HEK293 (cell line): ENCODE data around the gene TIMP2.

Experiments
- CTCF ChIA-PET: fragments of 350-600 bp; formaldehyde crosslinking; extraction: SDS; loops from one replicate; lab custom pipeline; 2021; ENCODE audit warnings: antibody characterized with exemption; lab: Yijun Ruan, JAX
- POLR2A ChIA-PET: fragments of 300-600 bp; formaldehyde crosslinking; extraction: SDS; loops from one replicate; lab custom pipeline; 2020; ENCODE audit warnings: antibody characterized with exemption, inconsistent platforms; lab: Yijun Ruan, JAX
- H3K27ac ChIP-seq: fragments of 200-500 bp; sonication (Bioruptor generic); 2 replicates; pipeline ENCODE4 v1.5.1; 2014; ENCODE audit warnings: low read depth, low read length, control low read depth, inconsistent platforms; ENCODE audit errors: extremely low read depth
- H3K36me3 ChIP-seq, 2 experiments: fragments of 200-500 bp in 1 of 2; sonication (Bioruptor generic) in 1 of 2; 1 replicate in 1 of 2; 2 replicates in 1 of 2; pipeline ENCODE4 v1.5.1; 2014 to 2017; ENCODE audit warnings: inconsistent platforms in 2 of 2, low read length in 2 of 2; ENCODE audit not compliant: control insufficient read depth in 2 of 2, insufficient read depth in 1 of 2
- H3K4me1 ChIP-seq: fragments of 200-500 bp; sonication (Bioruptor generic); 2 replicates; pipeline ENCODE4 v1.5.1; 2014; ENCODE audit warnings: mild to moderate bottlenecking, low read length, inconsistent platforms; ENCODE audit not compliant: control insufficient read depth, insufficient read depth
- H3K4me3 ChIP-seq: 2 replicates; pipeline ENCODE4 v1.5.1; 2011; ENCODE audit warnings: low read depth, mild to moderate bottlenecking, control low read depth, low read length, moderate library complexity
- H3K9me3 ChIP-seq: fragments of 200-500 bp; sonication (Bioruptor generic); 2 replicates; pipeline ENCODE4 v1.5.1; 2014; ENCODE audit warnings: low read depth, low read length, inconsistent platforms; ENCODE audit not compliant: control insufficient read depth, insufficient read depth
- HOXC10 ChIP-seq: sonication (generic); formaldehyde crosslinking; IDR thresholded peaks from 2 replicates; pipeline ENCODE4 v1.8.1; 2023; ENCODE audit warnings: mild to moderate bottlenecking, missing genetic modification reagents
- KLF1 ChIP-seq: fragments of 450-650 bp; formaldehyde crosslinking; IDR thresholded peaks from 2 replicates; pipeline ENCODE4 v1.5.1; 2016; ENCODE audit warnings: missing biosample characterization, missing genetic modification characterization
- KLF16 ChIP-seq: fragments of 450-650 bp; formaldehyde crosslinking; IDR thresholded peaks from 2 replicates; pipeline ENCODE4 v1.5.1; 2017; ENCODE audit warnings: missing biosample characterization, missing genetic modification characterization
- MYNN ChIP-seq: fragments of 450-650 bp; formaldehyde crosslinking; IDR thresholded peaks from 2 replicates; pipeline ENCODE4 v1.5.1; 2016; ENCODE audit warnings: missing biosample characterization, missing genetic modification characterization, borderline replicate concordance
- OSR2 ChIP-seq: fragments of 450-650 bp; formaldehyde crosslinking; IDR thresholded peaks from 2 replicates; pipeline ENCODE4 v1.5.1; 2016; ENCODE audit warnings: missing biosample characterization, missing genetic modification characterization
- RBAK ChIP-seq: fragments of 450-650 bp; formaldehyde crosslinking; IDR thresholded peaks from 2 replicates; pipeline ENCODE4 v1.5.1; 2016; ENCODE audit warnings: missing biosample characterization, missing genetic modification characterization
- YY2 ChIP-seq: fragments of 450-650 bp; formaldehyde crosslinking; IDR thresholded peaks from 2 replicates; pipeline ENCODE4 v1.5.1; 2016; ENCODE audit warnings: missing biosample characterization, missing genetic modification characterization
- ZBTB1 ChIP-seq: fragments of 450-650 bp; formaldehyde crosslinking; IDR thresholded peaks from 2 replicates; pipeline ENCODE4 v1.5.1; 2016; ENCODE audit warnings: missing biosample characterization, missing genetic modification characterization
- ZBTB8A ChIP-seq: fragments of 450-650 bp; formaldehyde crosslinking; IDR thresholded peaks from 2 replicates; pipeline ENCODE4 v1.5.1; 2016; ENCODE audit warnings: missing biosample characterization, missing genetic modification characterization
- ZEB2 ChIP-seq: fragments of 450-650 bp; formaldehyde crosslinking; IDR thresholded peaks from 2 replicates; pipeline ENCODE4 v1.5.1; 2016; ENCODE audit warnings: missing biosample characterization, missing genetic modification characterization
- ZNF473 ChIP-seq: fragments of 450-650 bp; formaldehyde crosslinking; IDR thresholded peaks from 2 replicates; pipeline ENCODE4 v1.5.1; 2017; ENCODE audit warnings: missing biosample characterization, missing genetic modification characterization
- ZNF501 ChIP-seq: fragments of 450-650 bp; formaldehyde crosslinking; IDR thresholded peaks from 2 replicates; pipeline ENCODE4 v1.5.1; 2016; ENCODE audit warnings: missing biosample characterization, missing genetic modification characterization
- ZNF626 ChIP-seq: fragments of 450-650 bp; sonication (Bioruptor Pico); formaldehyde crosslinking; IDR thresholded peaks from 2 replicates; pipeline ENCODE4 v1.5.1; 2018; ENCODE audit warnings: missing biosample characterization, missing genetic modification characterization, inconsistent platforms
- ZNF660 ChIP-seq: fragments of 450-650 bp; IDR thresholded peaks from 2 replicates; pipeline ENCODE4 v1.5.1; 2018; ENCODE audit warnings: missing biosample characterization, mild to moderate bottlenecking, missing genetic modification characterization
- ZNF670 ChIP-seq: fragments of 450-650 bp; formaldehyde crosslinking; IDR thresholded peaks from 2 replicates; pipeline ENCODE4 v1.5.1; 2016; ENCODE audit warnings: missing biosample characterization, missing genetic modification characterization, low read depth
- ZNF707 ChIP-seq: fragments of 450-650 bp; formaldehyde crosslinking; IDR thresholded peaks from 2 replicates; pipeline ENCODE4 v1.5.1; 2016; ENCODE audit warnings: missing biosample characterization, missing genetic modification characterization
- ZNF837 ChIP-seq: fragments of 450-650 bp; formaldehyde crosslinking; IDR thresholded peaks from 2 replicates; pipeline ENCODE4 v1.5.1; 2016; ENCODE audit warnings: missing biosample characterization, missing genetic modification characterization
- ZXDB ChIP-seq: fragments of 450-650 bp; formaldehyde crosslinking; IDR thresholded peaks from 2 replicates; pipeline ENCODE4 v1.5.1; 2016; ENCODE audit warnings: missing biosample characterization, missing genetic modification characterization
- TF ChIP-seq, protein P1 (sequence below): fragments of 450-650 bp; formaldehyde crosslinking; IDR thresholded peaks from 2 replicates; pipeline ENCODE4 v1.5.1; 2016; ENCODE audit warnings: missing biosample characterization, missing genetic modification characterization
- TF ChIP-seq, protein P2 (sequence below): fragments of 450-650 bp; formaldehyde crosslinking; IDR thresholded peaks from 2 replicates; pipeline ENCODE4 v1.5.1; 2016; ENCODE audit warnings: missing biosample characterization, missing genetic modification characterization
- TF ChIP-seq, protein P3 (sequence below): fragments of 450-650 bp; formaldehyde crosslinking; IDR thresholded peaks from 2 replicates; pipeline ENCODE4 v1.5.1; 2016; ENCODE audit warnings: missing biosample characterization, missing genetic modification characterization

TIMP2 gene

DNA sequence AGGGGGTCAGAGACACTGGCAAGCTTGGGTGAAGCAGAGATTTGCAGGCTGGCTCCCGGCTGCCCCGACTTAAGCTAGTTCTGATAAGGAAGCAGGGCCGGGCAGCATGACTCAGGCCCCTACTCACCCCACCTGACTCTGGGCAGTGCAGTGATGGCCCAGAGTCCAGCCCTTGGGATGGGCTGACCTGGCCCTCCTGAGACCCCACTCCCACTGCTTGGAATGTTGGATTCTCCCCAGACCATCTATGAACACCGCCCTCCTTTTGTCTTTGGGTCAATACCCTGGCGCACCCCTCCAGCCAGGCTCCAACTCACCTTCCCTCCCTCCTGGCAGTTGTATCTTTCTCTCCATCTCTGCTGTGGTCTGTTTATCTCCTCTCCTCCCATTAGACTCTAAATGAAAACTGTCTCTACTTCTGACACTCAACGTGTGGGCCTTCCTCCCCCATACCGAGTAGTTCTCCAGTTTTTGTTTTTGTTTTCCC, 33.5 kb upstream of the TIMP2 start (continued):
- TF ChIP-seq ZNF660 (tag by site-specific recombination), result no peak
- TF ChIP-seq, protein P1, sequence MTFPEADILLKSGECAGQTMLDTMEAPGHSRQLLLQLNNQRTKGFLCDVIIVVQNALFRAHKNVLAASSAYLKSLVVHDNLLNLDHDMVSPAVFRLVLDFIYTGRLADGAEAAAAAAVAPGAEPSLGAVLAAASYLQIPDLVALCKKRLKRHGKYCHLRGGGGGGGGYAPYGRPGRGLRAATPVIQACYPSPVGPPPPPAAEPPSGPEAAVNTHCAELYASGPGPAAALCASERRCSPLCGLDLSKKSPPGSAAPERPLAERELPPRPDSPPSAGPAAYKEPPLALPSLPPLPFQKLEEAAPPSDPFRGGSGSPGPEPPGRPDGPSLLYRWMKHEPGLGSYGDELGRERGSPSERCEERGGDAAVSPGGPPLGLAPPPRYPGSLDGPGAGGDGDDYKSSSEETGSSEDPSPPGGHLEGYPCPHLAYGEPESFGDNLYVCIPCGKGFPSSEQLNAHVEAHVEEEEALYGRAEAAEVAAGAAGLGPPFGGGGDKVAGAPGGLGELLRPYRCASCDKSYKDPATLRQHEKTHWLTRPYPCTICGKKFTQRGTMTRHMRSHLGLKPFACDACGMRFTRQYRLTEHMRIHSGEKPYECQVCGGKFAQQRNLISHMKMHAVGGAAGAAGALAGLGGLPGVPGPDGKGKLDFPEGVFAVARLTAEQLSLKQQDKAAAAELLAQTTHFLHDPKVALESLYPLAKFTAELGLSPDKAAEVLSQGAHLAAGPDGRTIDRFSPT (tag by site-specific recombination), result no peak
- TF ChIP-seq ZNF473 (tag by site-specific recombination), result no peak
- TF ChIP-seq ZNF707 (tag by site-specific recombination), result no peak
- no peak for TF ChIP-seq ZNF670

DNA sequence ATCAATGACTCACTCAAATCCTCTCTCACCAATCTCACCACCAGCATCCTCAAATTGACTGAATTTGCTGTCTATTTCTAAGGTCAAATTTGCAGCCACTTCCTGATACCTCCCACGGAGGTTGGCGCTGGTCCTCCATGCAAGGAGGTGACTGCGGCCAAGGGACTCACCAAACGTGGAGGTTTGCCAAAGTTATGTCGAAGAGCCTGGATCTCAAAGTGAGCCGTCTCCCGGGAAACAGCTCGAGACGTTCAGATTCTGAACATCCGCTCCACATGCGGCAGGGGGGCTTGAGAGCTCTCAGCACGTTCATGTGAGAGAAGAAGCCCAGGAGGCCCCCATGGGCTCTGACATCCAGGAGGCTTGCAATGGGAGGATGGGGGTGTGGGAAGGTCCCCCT, 31.9 kb upstream of the TIMP2 start:
- H3K9me3 ChIP-seq, result no peaks in the 10 kb centered on the region
- no peak for TF ChIP-seq KLF1 (tag by site-specific recombination)
- TF ChIP-seq MYNN (tag by site-specific recombination), result no peak
- H3K4me1 ChIP-seq, result no peaks in the 10 kb centered on the region
- no peaks in the 10 kb centered on the region for H3K36me3 ChIP-seq
- no peak overlapping the region for H3K4me3 ChIP-seq
- POLR2A ChIA-PET, result no interaction called here
- CTCF ChIA-PET, result interaction anchor here (0.8 to 1.7 kb wide), 4 partner anchors 13 to 114 kb away, joined by 3 to 4 read pairs (median 3); no protein-coding TSS in a partner anchor
- H3K27ac ChIP-seq, result no peak overlapping the region

DNA sequence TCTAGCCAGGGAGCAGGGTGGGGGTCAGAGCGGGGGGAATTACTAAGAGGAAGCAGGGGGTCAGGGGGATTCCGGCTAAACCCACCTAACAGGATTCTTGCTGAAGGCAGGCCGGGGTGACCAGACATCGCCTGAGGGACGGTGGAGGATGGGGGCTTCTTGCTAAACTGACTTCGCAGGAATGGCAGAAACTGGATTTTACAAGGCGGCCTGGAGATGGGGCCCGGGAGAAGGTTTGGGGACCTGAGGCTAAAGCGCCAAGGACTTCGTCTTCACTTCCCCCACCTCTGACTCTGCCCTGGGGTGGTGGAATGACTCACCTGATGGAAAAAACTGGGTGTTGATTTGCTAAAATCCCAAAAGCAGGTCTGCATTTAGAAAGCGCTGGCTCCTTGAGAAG, 31.1 kb upstream of the TIMP2 start:
- Histone ChIP-seq H3K4me1 (no peaks in the 10 kb centered on the region), H3K9me3 (no peaks in the 10 kb centered on the region), H3K4me3 (no peak overlapping the region), H3K27ac (no peak overlapping the region), H3K36me3 (no peaks in the 10 kb centered on the region)
- no peak for TF ChIP-seq RBAK (tag by site-specific recombination)
- no peak for TF ChIP-seq ZNF837 (tag by site-specific recombination)
- TF ChIP-seq, protein P2, sequence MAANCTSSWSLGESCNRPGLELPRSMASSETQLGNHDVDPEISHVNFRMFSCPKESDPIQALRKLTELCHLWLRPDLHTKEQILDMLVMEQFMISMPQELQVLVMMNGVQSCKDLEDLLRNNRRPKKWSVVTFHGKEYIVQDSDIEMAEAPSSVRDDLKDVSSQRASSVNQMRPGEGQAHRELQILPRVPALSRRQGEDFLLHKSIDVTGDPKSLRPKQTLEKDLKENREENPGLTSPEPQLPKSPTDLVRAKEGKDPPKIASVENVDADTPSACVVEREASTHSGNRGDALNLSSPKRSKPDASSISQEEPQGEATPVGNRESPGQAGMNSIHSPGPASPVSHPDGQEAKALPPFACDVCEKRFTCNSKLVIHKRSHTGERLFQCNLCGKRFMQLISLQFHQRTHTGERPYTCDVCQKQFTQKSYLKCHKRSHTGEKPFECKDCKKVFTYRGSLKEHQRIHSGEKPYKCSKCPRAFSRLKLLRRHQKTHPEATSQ, result no peak
- no peak for TF ChIP-seq KLF16 (tag by site-specific recombination)
- no peak for TF ChIP-seq ZEB2 (tag by site-specific recombination)
- no peak for TF ChIP-seq ZXDB (tag by site-specific recombination)
- no peak for TF ChIP-seq HOXC10 (CRISPR knock-in tag)
- TF ChIP-seq ZBTB1, result no peak
- TF ChIP-seq YY2 (tag by site-specific recombination), result no peak
- ChIA-PET POLR2A (no interaction called here), CTCF (no interaction called here)

DNA sequence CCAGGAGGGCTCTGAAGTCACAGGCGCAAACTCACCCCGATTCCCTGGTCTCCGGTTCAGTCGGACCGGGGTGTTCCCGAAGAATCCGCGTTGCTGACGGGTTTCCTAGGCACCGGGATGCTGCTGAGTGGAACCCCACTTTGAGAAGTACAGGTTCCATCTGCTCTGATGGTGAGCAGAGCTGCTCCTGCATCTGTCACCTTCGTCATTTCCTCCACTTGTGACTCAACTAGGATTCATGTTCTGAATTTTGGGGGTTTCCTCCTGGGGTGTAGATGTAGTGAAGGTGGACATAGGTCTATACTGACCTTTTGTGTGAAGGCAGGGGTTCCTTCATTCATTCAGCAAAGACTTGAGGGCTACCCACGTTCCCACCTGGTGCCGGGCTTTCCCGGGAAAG, 29.5 kb upstream of the TIMP2 start:
- no peak for TF ChIP-seq ZNF837 (tag by site-specific recombination)
- TF ChIP-seq ZNF501 (tag by site-specific recombination), result no peak
- TF ChIP-seq ZBTB8A (tag by site-specific recombination), result no peak
- TF ChIP-seq OSR2 (tag by site-specific recombination), result no peak
- TF ChIP-seq ZNF626, result no peak
- TF ChIP-seq, protein P3, sequence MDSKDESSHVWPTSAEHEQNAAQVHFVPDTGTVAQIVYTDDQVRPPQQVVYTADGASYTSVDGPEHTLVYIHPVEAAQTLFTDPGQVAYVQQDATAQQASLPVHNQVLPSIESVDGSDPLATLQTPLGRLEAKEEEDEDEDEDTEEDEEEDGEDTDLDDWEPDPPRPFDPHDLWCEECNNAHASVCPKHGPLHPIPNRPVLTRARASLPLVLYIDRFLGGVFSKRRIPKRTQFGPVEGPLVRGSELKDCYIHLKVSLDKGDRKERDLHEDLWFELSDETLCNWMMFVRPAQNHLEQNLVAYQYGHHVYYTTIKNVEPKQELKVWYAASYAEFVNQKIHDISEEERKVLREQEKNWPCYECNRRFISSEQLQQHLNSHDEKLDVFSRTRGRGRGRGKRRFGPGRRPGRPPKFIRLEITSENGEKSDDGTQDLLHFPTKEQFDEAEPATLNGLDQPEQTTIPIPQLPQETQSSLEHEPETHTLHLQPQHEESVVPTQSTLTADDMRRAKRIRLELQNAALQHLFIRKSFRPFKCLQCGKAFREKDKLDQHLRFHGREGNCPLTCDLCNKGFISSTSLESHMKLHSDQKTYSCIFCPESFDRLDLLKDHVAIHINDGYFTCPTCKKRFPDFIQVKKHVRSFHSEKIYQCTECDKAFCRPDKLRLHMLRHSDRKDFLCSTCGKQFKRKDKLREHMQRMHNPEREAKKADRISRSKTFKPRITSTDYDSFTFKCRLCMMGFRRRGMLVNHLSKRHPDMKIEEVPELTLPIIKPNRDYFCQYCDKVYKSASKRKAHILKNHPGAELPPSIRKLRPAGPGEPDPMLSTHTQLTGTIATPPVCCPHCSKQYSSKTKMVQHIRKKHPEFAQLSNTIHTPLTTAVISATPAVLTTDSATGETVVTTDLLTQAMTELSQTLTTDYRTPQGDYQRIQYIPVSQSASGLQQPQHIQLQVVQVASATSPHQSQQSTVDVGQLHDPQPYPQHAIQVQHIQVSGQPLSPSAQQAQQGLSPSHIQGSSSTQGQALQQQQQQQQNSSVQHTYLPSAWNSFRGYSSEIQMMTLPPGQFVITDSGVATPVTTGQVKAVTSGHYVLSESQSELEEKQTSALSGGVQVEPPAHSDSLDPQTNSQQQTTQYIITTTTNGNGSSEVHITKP (tag by site-specific recombination), result no peak
- Histone ChIP-seq H3K36me3 (no peaks in the 10 kb centered on the region), H3K9me3 (no peaks in the 10 kb centered on the region; the same call in 1 of the 2 replicates), H3K4me1 (no peaks in the 10 kb centered on the region), H3K4me3 (no peak overlapping the region), H3K27ac (no peak overlapping the region)
- CTCF ChIA-PET, result interaction anchor here (1.4 kb wide), 1 partner anchor 17 kb away, joined by 12 read pairs; no protein-coding TSS in a partner anchor
- POLR2A ChIA-PET, result interaction anchor here (0.7 to 1.2 kb wide), 2 partner anchors 8 to 29 kb away, joined by 3 read pairs; partner anchors contain the start of gene TIMP2
